DND-41 (cell line): ENCODE results near the gene MARS1.
"Not testable (repeated sequence)": the region's sequence is repeated elsewhere in the genome, so short reads cannot be mapped to it uniquely, and the experiment has no call there.

Experiments used
- ATAC-seq: fragments of 200-7000 bp; cut with Tn5 transposase; 3 replicates; pipeline ENCODE4 v1.9.1; 2021; ENCODE audit warnings: low read depth; ENCODE audit not compliant: insufficient read depth
- DNase-seq: peaks from one replicate; pipeline ENCODE4 v3.0.0-alpha.2; 2020
- H2AFZ ChIP-seq: 2 replicates; pipeline ENCODE4 v1.6.0; 2012; ENCODE audit warnings: low read depth, low read length
- H3K27ac ChIP-seq: 2 replicates; pipeline ENCODE4 v1.5.1; 2012; ENCODE audit warnings: low read length, inconsistent platforms
- H3K27me3 ChIP-seq: fragments of 200-600 bp; sonication (generic); 2 replicates; pipeline ENCODE4 v1.6.0; 2012; ENCODE audit warnings: low read length, mild to moderate bottlenecking, inconsistent platforms; ENCODE audit not compliant: insufficient read depth, poor library complexity
- H3K36me3 ChIP-seq: 2 replicates; pipeline ENCODE4 v1.5.1; 2012; ENCODE audit warnings: low read length, inconsistent platforms; ENCODE audit not compliant: insufficient read depth
- H3K4me1 ChIP-seq: 2 replicates; pipeline ENCODE4 v1.5.1; 2012; ENCODE audit warnings: mild to moderate bottlenecking, low read length; ENCODE audit not compliant: insufficient read depth
- H3K4me2 ChIP-seq: 2 replicates; pipeline ENCODE4 v1.6.0; 2012; ENCODE audit warnings: mild to moderate bottlenecking, moderate library complexity, low read length, inconsistent platforms; ENCODE audit not compliant: insufficient read depth
- H3K4me3 ChIP-seq, 2 experiments: fragments of 200-600 bp in 1 of 2; shearing (Covaris generic) in 1 of 2; 2 replicates each; pipeline ENCODE4 v1.5.1; 2012 to 2016; ENCODE audit warnings: inconsistent platforms in 2 of 2, low read length in 2 of 2, mild to moderate bottlenecking in 2 of 2, low read depth in 1 of 2, moderate library complexity in 1 of 2
- H3K79me2 ChIP-seq: 2 replicates; pipeline ENCODE4 v1.6.0; 2012; ENCODE audit warnings: low read length, inconsistent platforms; ENCODE audit not compliant: insufficient read depth
- H3K9ac ChIP-seq: 2 replicates; pipeline ENCODE4 v1.6.0; 2012; ENCODE audit warnings: low read depth, mild to moderate bottlenecking, inconsistent platforms, low read length, moderate library complexity
- H3K9me3 ChIP-seq: 2 replicates; pipeline ENCODE4 v1.5.1; 2012; ENCODE audit warnings: low read length, moderate library complexity, mild to moderate bottlenecking, inconsistent platforms; ENCODE audit not compliant: insufficient read depth, severe bottlenecking
- H4K20me1 ChIP-seq: 2 replicates; pipeline ENCODE4 v1.6.0; 2012; ENCODE audit warnings: low read length; ENCODE audit not compliant: insufficient read depth
- EZH2 ChIP-seq: IDR thresholded peaks from 3 replicates; pipeline ENCODE4 v1.6.1; 2012; ENCODE audit warnings: borderline replicate concordance, low read depth, mild to moderate bottlenecking, moderate library complexity, low read length, inconsistent platforms; ENCODE audit not compliant: severe bottlenecking
- TF ChIP-seq, protein P1 (sequence below): IDR thresholded peaks from 2 replicates; pipeline ENCODE4 v1.5.1; 2012; ENCODE audit warnings: borderline replicate concordance, low read length, moderate library complexity, mild to moderate bottlenecking; ENCODE audit not compliant: poor library complexity, severe bottlenecking; ENCODE audit errors: extremely low read depth

The MARS1 gene

GRCh38 chr12:57487597-57488401 is at the start of gene MARS1:
Gene MARS1, plus strand, starts transcription at chr12:57488068. Its CDS starts 23 bp downstream, at chr12:57488091.
- H3K36me3 ChIP-seq, result peaks cover 41% of the 10 kb centered on the region
- peaks cover 28% of the 10 kb centered on the region for H3K4me1 ChIP-seq
- H3K9me3 ChIP-seq, result no peaks in the 10 kb centered on the region
- peaks cover 28% of the 10 kb centered on the region for H4K20me1 ChIP-seq
- H3K4me2 ChIP-seq, result peak within 1 kb of the TSS; percentile 92
- DNase-seq, result peak; percentile 95
- peak within 1 kb of the TSS; percentile 80 for H3K9ac ChIP-seq
- H2AFZ ChIP-seq, result peak within 1 kb of the TSS; percentile 67
- ATAC-seq, result peak; percentile 98
- peak within 1 kb of the TSS; percentile 83 to 84 for H3K4me3 ChIP-seq
- peak within 1 kb of the TSS; percentile 83 for H3K27ac ChIP-seq
- H3K27me3 ChIP-seq, result no peaks in the 10 kb centered on the region
- TF ChIP-seq, protein P1, sequence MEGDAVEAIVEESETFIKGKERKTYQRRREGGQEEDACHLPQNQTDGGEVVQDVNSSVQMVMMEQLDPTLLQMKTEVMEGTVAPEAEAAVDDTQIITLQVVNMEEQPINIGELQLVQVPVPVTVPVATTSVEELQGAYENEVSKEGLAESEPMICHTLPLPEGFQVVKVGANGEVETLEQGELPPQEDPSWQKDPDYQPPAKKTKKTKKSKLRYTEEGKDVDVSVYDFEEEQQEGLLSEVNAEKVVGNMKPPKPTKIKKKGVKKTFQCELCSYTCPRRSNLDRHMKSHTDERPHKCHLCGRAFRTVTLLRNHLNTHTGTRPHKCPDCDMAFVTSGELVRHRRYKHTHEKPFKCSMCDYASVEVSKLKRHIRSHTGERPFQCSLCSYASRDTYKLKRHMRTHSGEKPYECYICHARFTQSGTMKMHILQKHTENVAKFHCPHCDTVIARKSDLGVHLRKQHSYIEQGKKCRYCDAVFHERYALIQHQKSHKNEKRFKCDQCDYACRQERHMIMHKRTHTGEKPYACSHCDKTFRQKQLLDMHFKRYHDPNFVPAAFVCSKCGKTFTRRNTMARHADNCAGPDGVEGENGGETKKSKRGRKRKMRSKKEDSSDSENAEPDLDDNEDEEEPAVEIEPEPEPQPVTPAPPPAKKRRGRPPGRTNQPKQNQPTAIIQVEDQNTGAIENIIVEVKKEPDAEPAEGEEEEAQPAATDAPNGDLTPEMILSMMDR, result peak; percentile 59
- no peak for TF ChIP-seq EZH2
- peaks cover 43% of the 10 kb centered on the region for H3K79me2 ChIP-seq

- ATAC-seq (no peak), DNase-seq (no peak)
- H3K27ac ChIP-seq, result no peak overlapping the region
- H3K9ac ChIP-seq, result no peak overlapping the region
- no peak for TF ChIP-seq EZH2
- TF ChIP-seq, protein P1, result no peak
- H3K36me3 ChIP-seq, result no peaks in the 10 kb centered on the region
- no peaks in the 10 kb centered on the region for H4K20me1 ChIP-seq
- H3K27me3 ChIP-seq, result no peaks in the 10 kb centered on the region
- no peak overlapping the region for H2AFZ ChIP-seq
- H3K4me3 ChIP-seq, result no peak overlapping the region
- H3K79me2 ChIP-seq, result no peaks in the 10 kb centered on the region
- H3K4me2 ChIP-seq, result no peak overlapping the region
- no peaks in the 10 kb centered on the region for H3K4me1 ChIP-seq
- H3K9me3 ChIP-seq, result no peaks in the 10 kb centered on the region
Observed at GRCh38 chr12:57438400-57438799, 49.5 kb upstream of the MARS1 start.

DNA sequence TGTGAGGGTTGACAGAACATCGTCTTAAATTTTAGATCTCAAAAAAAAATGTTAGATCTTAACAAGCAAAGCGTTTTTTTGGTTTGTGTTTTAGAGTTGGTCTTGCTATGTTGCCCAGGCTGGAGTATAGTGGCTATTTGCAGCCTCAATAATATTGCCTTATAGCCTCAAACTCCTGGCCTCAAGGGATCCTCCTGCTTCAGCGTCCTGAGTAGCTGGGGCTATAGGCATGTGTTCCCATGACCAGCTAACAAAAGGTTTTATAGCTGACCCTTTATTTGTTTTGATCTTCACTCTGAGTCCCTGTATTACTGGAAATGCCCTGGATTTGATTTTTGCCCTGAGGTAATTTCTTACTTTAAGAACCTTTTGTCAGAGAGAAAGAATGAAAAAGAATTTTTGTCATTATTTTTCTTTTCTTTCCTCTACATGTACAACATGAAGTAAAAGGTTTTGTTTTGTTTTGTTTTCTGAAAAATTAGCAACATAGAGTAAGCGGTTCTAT is 48.1 kb upstream of the MARS1 start:
- ATAC-seq (no peak), DNase-seq (no peak)
- Histone ChIP-seq H4K20me1 (no peaks in the 10 kb centered on the region), H3K27ac (no peak overlapping the region), H3K79me2 (no peaks in the 10 kb centered on the region), H3K4me2 (no peak overlapping the region), H2AFZ (no peak overlapping the region), H3K4me3 (no peak overlapping the region), H3K36me3 (no peaks in the 10 kb centered on the region), H3K9me3 (no peaks in the 10 kb centered on the region), H3K27me3 (no peaks in the 10 kb centered on the region), H3K4me1 (no peaks in the 10 kb centered on the region), H3K9ac (no peak overlapping the region)
- TF ChIP-seq EZH2, result no peak
- TF ChIP-seq, protein P1, result no peak

- not testable (repeated sequence) for H3K9me3 ChIP-seq, H3K4me1 ChIP-seq, H3K4me2 ChIP-seq, DNase-seq, H3K27me3 ChIP-seq, H3K79me2 ChIP-seq, H4K20me1 ChIP-seq, H3K4me3 ChIP-seq, H3K27ac ChIP-seq, H3K9ac ChIP-seq, H2AFZ ChIP-seq, ATAC-seq, H3K36me3 ChIP-seq
Observed at GRCh38 chr12:57441393-57441792, 46.5 kb upstream of the MARS1 start.
